ENCODE measurements around the gene DEPDC4. TPM values are rescaled to one million over a fixed set of nuclear protein-coding genes. Genes with fewer than 3 reads are reported as not detected.

The DEPDC4 gene
- total and polyA plus RNA-seq, 10 of the 15 experiments (the other 5 are each of a cell fraction or from before 2014, with no cell fraction given), result 1.5 to 4.7 (median 2.2) TPM

- TF ChIP-seq CBFB (IDR thresholded peaks at IDR 0.05; ENCODE audit: low read depth) (no peak), MEF2A (IDR thresholded peaks at IDR 0.05; ENCODE audit: insufficient read depth, low read depth, low read length) (no peak), E2F4 (IDR thresholded peaks at IDR 0.05; ENCODE audit: low read depth, low read length) (no peak), SIN3A (IDR thresholded peaks at IDR 0.05; ENCODE audit: low read depth, low read length) (no peak), IRF4 (IDR thresholded peaks at IDR 0.05; ENCODE audit: low read depth, low read length) (no peak), PML (IDR thresholded peaks at IDR 0.05; ENCODE audit: low read length) (no peak), ZBED1 (IDR thresholded peaks at IDR 0.05; ENCODE audit: borderline replicate concordance) (no peak), POLR2AphosphoS2 (IDR thresholded peaks at IDR 0.05; ENCODE audit: low read depth, low read length) (no peak), SMAD5 (IDR thresholded peaks at IDR 0.05; ENCODE audit: low read depth) (no peak), FOS (IDR thresholded peaks at IDR 0.05; ENCODE audit: borderline replicate concordance, extremely low read depth, insufficient read length) (no peak), ZNF384 (IDR thresholded peaks at IDR 0.05; ENCODE audit: borderline replicate concordance, low read depth, low read length) (no peak), TCF7 (IDR thresholded peaks at IDR 0.05; ENCODE audit: borderline replicate concordance) (no peak), POLR2A (IDR thresholded peaks at IDR 0.05; ENCODE audit: low read depth, low read length) (peak; percentile 60; the same call in 1 of the 2 replicates), SMC3 (IDR thresholded peaks at IDR 0.05; ENCODE audit: borderline replicate concordance, low read length) (no peak), CHD4 (IDR thresholded peaks at IDR 0.05) (no peak), HCFC1 (IDR thresholded peaks at IDR 0.05; ENCODE audit: low read length) (0 out of 2 replicates have a peak, but pooled peaks have one; percentile 6), NFYB (IDR thresholded peaks at IDR 0.05; ENCODE audit: insufficient read depth, low read depth, low read length) (no peak), SP1 (IDR thresholded peaks at IDR 0.05; ENCODE audit: low read depth, low read length) (no peak), NBN (IDR thresholded peaks at IDR 0.05) (no peak), NKRF (conservative IDR thresholded peaks at IDR 0.05) (no peak; the same call in 1 of the 2 replicates), EGR1 (IDR thresholded peaks at IDR 0.05; ENCODE audit: borderline replicate concordance in 1 of 2, low read depth in 2 of 2, low read length in 2 of 2) (0 out of 3 replicates have a peak, but pooled peaks of 1 of the 2 experiments have one; percentile 54), HDAC6 (IDR thresholded peaks at IDR 0.05; ENCODE audit: unreplicated experiment) (no peak), SMAD1 (IDR thresholded peaks at IDR 0.05; ENCODE audit: low read depth, partially characterized antibody) (no peak), CHD2 (IDR thresholded peaks at IDR 0.05; ENCODE audit: borderline replicate concordance, low read depth, low read length) (no peak), MTA2 (IDR thresholded peaks at IDR 0.05; ENCODE audit: low read depth) (no peak), SUZ12 (IDR thresholded peaks at IDR 0.05; ENCODE audit: unreplicated experiment) (no peak)
- TF ChIP-seq, protein P1, sequence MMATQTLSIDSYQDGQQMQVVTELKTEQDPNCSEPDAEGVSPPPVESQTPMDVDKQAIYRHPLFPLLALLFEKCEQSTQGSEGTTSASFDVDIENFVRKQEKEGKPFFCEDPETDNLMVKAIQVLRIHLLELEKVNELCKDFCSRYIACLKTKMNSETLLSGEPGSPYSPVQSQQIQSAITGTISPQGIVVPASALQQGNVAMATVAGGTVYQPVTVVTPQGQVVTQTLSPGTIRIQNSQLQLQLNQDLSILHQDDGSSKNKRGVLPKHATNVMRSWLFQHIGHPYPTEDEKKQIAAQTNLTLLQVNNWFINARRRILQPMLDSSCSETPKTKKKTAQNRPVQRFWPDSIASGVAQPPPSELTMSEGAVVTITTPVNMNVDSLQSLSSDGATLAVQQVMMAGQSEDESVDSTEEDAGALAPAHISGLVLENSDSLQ (IDR thresholded peaks at IDR 0.05), result no peak
- TF ChIP-seq, protein P2, sequence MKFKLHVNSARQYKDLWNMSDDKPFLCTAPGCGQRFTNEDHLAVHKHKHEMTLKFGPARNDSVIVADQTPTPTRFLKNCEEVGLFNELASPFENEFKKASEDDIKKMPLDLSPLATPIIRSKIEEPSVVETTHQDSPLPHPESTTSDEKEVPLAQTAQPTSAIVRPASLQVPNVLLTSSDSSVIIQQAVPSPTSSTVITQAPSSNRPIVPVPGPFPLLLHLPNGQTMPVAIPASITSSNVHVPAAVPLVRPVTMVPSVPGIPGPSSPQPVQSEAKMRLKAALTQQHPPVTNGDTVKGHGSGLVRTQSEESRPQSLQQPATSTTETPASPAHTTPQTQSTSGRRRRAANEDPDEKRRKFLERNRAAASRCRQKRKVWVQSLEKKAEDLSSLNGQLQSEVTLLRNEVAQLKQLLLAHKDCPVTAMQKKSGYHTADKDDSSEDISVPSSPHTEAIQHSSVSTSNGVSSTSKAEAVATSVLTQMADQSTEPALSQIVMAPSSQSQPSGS (IDR thresholded peaks at IDR 0.05; ENCODE audit: low read length), result no peak
These were observed 67.3 kb downstream of the DEPDC4 start (continued) for GRCh38 chr12:100199347-100200149.
